ENCODE results near the gene OPN4. TPM values are rescaled to one million over a fixed set of nuclear protein-coding genes. Genes with fewer than 3 reads are reported as not detected.

The OPN4 gene
- total RNA-seq, 1 donor from 2014 or later = not detected

GRCh38 chr10:86671985-86672710, 17.8 kb downstream of the OPN4 start:
- Mint-ChIP-seq H3K27ac (ENCODE audit: unreplicated experiment) (peak overlapping the region; percentile 81), H3K9me3 (ENCODE audit: low read depth) (no peaks in the 10 kb centered on the region), H3K4me3 (ENCODE audit: unreplicated experiment) (peak overlapping the region; percentile 58), H3K4me1 (ENCODE audit: low read depth) (peaks cover 86% of the 10 kb centered on the region), H3K27me3 (ENCODE audit: low read depth) (no peaks in the 10 kb centered on the region), H3K36me3 (ENCODE audit: low read depth) (no peaks in the 10 kb centered on the region)
- TF ChIP-seq CTCF (IDR thresholded peaks at IDR 0.05) = no peak
- DNase-seq (ENCODE audit: low spot score) = no peak

- Mint-ChIP-seq H3K4me3 (ENCODE audit: unreplicated experiment) (peak overlapping the region; percentile 33), H3K4me1 (ENCODE audit: low read depth) (peaks cover 78% of the 10 kb centered on the region), H3K9me3 (ENCODE audit: low read depth) (no peaks in the 10 kb centered on the region), H3K36me3 (ENCODE audit: low read depth) (no peaks in the 10 kb centered on the region), H3K27ac (ENCODE audit: unreplicated experiment) (peak overlapping the region; percentile 38), H3K27me3 (ENCODE audit: low read depth) (no peaks in the 10 kb centered on the region)
- no peak for TF ChIP-seq CTCF (IDR thresholded peaks at IDR 0.05)
- no peak for DNase-seq (ENCODE audit: low spot score)
Measured at GRCh38 chr10:86673216-86673826, 19.0 kb downstream of the OPN4 start.

- H3K9me3 Mint-ChIP-seq (ENCODE audit: low read depth) = no peaks in the 10 kb centered on the region
- no peak overlapping the region for H3K4me3 Mint-ChIP-seq (ENCODE audit: unreplicated experiment)
- H3K36me3 Mint-ChIP-seq (ENCODE audit: low read depth) = no peaks in the 10 kb centered on the region
- peak overlapping the region; percentile 22 for H3K27ac Mint-ChIP-seq (ENCODE audit: unreplicated experiment)
- no peak for TF ChIP-seq CTCF (IDR thresholded peaks at IDR 0.05)
- H3K4me1 Mint-ChIP-seq (ENCODE audit: low read depth) = peaks cover 71% of the 10 kb centered on the region
- DNase-seq (ENCODE audit: low spot score) = no peak
- no peaks in the 10 kb centered on the region for H3K27me3 Mint-ChIP-seq (ENCODE audit: low read depth)
Measured at GRCh38 chr10:86673827-86674581, 19.7 kb downstream of the OPN4 start.

- H3K9me3 Mint-ChIP-seq (ENCODE audit: low read depth) = no peaks in the 10 kb centered on the region
- DNase-seq (ENCODE audit: low spot score) = no peak
- H3K27me3 Mint-ChIP-seq (ENCODE audit: low read depth) = no peaks in the 10 kb centered on the region
- H3K36me3 Mint-ChIP-seq (ENCODE audit: low read depth) = peaks cover 2% of the 10 kb centered on the region
- no peak for TF ChIP-seq CTCF (IDR thresholded peaks at IDR 0.05)
- no peak overlapping the region for H3K4me3 Mint-ChIP-seq (ENCODE audit: unreplicated experiment)
- peaks cover 65% of the 10 kb centered on the region for H3K4me1 Mint-ChIP-seq (ENCODE audit: low read depth)
- peak overlapping the region; percentile 27 for H3K27ac Mint-ChIP-seq (ENCODE audit: unreplicated experiment)
Measured at GRCh38 chr10:86674912-86675311, 20.6 kb downstream of the OPN4 start.

GRCh38 chr10:86677374-86677773, 23.0 kb downstream of the OPN4 start:
- Mint-ChIP-seq H3K36me3 (ENCODE audit: low read depth) (peaks cover 2% of the 10 kb centered on the region), H3K9me3 (ENCODE audit: low read depth) (no peaks in the 10 kb centered on the region)

More at GRCh38 chr10:86677374-86677773, 23.0 kb downstream of the OPN4 start:
- H3K27me3 Mint-ChIP-seq (ENCODE audit: low read depth) = no peaks in the 10 kb centered on the region
- no peak overlapping the region for H3K27ac Mint-ChIP-seq (ENCODE audit: unreplicated experiment)
- DNase-seq (ENCODE audit: low spot score) = no peak
- no peak overlapping the region for H3K4me3 Mint-ChIP-seq (ENCODE audit: unreplicated experiment)
- H3K4me1 Mint-ChIP-seq (ENCODE audit: low read depth) = peaks cover 53% of the 10 kb centered on the region
- no peak for TF ChIP-seq CTCF (IDR thresholded peaks at IDR 0.05)
